ENCODE measurements around the gene TBKBP1.

The TBKBP1 gene, protein sequence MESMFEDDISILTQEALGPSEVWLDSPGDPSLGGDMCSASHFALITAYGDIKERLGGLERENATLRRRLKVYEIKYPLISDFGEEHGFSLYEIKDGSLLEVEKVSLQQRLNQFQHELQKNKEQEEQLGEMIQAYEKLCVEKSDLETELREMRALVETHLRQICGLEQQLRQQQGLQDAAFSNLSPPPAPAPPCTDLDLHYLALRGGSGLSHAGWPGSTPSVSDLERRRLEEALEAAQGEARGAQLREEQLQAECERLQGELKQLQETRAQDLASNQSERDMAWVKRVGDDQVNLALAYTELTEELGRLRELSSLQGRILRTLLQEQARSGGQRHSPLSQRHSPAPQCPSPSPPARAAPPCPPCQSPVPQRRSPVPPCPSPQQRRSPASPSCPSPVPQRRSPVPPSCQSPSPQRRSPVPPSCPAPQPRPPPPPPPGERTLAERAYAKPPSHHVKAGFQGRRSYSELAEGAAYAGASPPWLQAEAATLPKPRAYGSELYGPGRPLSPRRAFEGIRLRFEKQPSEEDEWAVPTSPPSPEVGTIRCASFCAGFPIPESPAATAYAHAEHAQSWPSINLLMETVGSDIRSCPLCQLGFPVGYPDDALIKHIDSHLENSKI

DNA sequence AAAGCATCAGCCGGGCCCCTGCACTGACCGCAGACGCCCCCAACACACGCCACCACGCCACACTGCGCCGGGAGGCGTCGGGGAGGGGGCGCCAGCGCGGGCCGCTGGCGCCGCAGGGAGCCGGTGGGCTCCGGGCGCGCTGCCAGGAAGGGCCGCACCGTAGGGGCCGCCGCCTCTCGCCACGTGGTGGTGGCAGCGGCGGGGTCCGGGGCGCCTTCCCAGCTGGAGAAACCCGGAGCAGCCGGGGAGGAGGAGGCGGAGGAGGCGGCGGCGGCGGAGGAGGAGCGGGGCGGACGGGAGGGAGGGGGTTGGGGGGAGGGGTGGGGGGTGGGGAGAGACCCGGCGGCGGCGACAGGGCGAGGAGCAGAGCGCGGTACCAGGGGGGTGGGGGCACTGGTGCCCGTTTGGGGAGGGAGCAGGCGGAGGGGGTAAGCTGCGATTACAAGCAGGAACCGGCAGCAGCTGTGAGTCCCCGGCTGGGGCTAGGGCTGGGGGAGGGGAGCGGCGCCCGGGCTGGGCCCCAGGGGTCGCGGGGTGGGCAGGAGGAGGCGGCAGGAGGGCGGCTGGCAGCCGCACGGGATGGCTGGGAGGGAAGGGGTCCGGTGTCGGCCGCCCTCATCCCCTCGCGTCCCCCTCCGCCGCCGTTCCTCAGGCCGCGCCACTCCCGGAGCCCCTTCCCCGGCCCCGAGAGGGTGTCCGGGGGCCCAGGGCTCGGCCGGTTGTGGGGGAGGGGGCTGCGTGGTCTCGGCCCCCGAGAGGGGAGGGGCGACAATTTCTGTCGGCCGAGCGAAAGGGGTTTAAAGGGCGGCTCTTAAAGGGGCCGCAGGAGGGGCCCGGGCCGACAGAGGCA, at the start of gene TBKBP1:
TBKBP1 (plus strand) TSS at position 431 of the 850 bp plus-strand sequence. CDS start 1,952 bp downstream, outside the sequence.
- peak in 37 of 58 donors; percentile 7 to 77 (median 51) for DNase-seq

DNA sequence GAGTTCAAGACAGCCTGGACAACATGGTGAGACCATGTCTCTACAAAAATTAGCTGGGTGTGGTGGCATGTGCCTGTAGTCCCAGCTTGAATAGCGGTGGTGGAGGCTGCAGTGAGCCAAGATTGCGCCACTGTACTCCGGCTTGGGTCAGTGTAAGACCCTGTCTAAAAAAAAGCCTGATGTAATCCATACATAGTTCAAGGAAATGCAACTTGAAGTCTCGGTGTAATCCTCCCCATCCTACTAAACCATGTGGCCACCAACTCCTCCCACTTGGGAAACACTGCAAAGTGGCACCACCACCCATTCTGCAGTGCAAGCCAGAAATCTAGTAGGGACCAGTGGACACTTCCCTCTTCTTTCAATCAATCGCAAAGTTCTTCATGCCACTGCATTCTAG, 49.6 kb upstream of the TBKBP1 start:
- no peak for DNase-seq

DNA sequence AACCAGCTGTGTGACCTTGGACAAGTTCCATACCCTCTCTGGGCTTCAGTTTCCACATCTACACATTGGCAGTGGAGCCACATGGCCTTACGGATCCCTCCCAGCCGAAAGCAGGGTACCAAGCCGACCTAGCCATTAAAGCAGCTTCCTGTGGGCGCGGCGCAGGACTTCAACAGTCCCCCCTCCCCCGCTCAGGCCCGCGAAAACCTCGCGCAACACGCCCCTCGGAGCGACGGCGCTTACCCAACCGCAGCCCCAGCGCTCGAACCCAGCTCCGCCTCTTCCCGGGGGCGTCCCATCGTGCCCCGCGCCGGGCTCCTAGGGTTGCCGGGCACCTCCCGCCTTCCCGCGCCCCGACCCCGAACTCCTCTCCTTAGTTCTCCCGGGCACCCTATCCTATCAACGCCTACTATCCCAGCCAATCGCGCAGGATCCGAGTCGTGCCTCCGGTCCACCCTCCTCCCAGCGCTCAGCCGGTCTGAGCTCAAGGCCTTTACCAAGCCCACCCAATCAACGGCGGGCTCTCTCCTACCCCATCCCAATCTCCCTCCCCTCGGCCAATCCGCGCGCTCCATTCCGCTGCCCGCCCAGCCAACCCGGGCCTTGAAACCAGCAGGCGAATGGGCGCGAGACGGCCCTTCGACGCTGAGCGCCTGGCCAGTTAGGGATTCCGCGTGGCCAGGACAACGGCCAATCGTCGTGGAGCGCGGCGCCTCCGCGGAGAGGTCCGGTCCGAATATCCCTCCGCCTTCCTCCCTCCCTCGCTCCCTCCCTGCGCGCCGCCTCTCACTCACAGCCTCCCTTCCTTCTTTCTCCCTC, 44.6 kb upstream of the TBKBP1 start, which contains the start of gene KPNB1:
KPNB1 (plus strand) TSS at position 767 of the 819 bp plus-strand sequence. CDS start 326 bp downstream, outside the sequence.
- peak; percentile 85 to 100 (median 99) for DNase-seq

DNA sequence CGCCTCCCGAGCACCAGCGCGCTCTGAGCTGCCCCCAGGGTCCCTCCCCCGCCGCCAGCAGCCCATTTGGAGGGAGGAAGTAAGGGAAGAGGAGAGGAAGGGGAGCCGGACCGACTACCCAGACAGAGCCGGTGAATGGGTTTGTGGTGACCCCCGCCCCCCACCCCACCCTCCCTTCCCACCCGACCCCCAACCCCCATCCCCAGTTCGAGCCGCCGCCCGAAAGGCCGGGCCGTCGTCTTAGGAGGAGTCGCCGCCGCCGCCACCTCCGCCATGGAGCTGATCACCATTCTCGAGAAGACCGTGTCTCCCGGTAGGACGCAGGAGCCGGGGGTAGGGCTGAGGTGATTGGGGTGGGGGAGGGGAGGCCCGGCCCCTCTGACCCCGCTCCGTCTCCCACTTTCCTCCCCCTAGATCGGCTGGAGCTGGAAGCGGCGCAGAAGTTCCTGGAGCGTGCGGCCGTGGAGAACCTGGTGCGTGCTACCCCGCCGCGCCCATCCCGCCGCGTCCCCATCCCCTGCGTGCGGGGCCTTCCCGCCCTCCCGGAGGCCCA, 43.9 kb upstream of the TBKBP1 start:
- peak in 9 of 58 donors; percentile 52 to 73 (median 63) for DNase-seq

DNA sequence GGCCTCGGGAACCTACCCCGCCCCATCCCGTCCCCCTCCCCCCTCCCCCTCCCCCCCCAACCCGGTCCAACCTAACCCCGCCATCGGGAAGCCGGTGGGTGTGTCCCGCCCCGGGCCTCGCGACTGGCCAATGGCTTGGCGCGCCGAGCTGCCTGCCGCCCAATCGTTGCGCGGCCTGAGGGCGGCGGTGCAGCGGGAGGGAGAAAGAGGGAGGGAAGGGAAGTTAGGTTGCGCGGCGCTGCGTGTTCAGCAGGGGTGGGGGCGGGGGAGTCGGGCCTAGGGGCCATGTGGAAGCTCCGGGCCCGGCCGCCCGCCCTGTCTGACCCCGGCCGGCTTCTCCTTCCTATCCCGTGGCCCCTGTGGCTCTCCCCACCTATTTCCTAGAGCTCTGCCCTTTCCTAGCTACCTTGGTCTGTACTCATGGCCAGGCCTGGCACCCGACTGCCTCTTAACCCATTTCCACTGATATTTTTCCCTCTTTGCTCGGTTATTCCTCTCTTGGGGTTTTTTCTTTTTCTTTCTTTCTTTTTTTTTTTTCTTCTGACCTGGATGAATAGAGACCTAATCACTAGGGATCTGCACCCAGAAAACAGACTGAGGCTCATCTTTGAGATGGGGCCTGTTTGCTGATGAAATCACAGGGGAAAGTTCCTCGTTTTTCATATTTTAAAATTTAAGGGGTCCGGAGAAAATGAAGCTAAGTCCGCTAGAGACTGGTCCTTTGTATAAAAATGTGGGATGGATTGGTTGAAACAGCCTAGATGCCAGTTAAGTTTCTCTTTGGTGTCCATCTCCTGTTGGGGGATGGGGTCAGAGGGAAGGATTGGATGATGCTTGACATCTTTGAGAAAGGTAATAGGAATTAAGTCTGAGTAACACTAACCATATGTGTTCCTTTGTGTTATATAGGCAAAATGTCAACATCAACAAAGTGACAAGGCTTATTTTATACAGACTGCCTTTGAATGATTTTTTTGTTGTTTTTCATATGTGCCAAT, 43.1 kb upstream of the TBKBP1 start:
- peak; percentile 51 to 97 (median 91) for DNase-seq

DNA sequence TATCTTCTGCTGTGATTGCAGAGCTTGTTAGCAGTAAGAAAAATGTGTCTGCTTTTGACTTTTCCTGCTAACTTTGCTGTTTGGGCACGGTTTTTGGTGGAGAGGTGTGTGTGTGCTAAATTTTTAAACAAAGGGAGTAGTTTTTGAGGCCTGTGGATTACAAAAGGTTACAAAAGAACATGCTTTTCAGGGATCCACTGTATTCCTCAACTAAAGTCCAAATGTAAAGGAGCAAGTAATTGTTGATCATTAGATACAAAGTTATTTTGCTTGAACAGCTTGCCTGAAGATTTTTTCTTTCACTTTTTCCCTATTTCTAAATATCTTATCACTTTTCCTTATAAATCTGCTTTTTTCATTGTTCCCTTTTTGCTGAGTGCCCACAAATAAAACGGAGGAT, 42.3 kb upstream of the TBKBP1 start:
- no peak for DNase-seq

DNA sequence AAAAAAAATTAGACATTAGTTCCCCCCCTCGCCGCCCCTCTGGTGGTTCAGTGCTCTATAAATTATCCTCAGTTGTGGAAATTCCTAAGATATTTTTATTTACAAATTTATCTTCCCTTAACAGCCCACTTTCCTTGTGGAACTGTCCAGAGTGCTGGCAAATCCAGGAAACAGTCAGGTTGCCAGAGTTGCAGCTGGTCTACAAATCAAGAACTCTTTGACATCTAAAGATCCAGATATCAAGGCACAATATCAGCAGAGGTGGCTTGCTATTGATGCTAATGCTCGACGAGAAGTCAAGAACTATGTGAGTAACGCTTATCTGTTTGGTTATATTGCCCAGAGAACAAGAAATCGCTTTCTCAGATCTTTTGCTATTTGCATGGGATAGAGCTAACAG, 41.4 kb upstream of the TBKBP1 start:
- no peak for DNase-seq

DNA sequence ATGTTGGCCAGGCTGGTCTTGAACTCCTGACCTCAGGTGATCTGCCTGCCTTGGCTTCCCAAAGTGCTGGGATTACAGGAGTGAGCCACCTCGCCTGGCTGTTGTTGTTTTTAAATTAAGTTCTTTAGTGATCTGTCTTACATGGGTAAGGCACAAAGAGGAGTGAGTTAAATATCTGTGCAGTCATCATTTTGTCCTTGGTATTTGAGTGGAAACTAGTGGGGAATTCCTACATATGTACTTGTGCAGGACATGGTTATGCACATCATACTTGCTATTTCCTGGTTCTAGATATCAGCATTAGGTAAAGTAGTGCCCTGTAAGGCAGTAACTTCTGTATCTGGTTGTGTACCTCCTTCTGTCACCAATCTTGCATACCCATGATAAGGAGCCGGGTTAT, 40.5 kb upstream of the TBKBP1 start:
- no peak for DNase-seq

DNA sequence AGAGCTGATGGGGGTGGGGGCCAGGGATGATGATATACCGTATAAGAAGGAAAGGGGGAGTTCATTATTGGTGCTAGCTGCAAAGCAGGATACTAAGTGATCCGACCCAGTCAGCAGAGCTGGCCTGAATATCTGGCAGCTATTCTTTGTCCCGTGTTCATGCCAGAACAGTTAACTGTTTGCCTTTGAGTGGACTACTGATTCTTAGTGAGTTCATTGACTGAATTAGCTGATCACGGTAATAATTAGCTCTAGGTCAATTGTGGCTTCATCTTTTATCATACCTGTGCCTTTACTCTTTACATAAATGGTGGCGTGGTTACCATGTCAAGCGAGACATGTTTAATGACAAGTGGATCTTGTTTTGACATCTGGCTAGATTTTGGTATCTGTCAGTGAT, 39.0 kb upstream of the TBKBP1 start:
- DNase-seq: peak in 2 of 58 donors; percentile 2

DNA sequence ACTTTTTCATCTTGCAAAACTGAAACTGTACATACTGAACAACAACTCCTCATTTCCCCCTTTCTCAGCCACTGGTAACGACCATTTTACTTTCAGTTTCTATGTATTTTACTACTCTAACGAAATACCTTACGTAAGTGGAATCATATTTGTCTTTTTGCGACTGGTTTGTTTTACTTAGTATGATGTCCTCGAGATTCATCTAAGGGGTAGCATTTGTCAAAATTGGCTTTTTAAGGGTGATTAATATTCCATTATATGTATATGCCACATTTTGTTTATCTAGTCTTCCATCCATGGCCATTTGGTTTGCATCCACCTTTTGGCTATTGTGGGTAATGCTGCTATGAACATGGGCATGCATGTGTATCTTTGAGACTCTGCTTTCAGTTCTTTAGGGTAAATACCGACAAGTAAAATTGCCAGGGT, 33.9 kb upstream of the TBKBP1 start:
- no peak for DNase-seq

DNA sequence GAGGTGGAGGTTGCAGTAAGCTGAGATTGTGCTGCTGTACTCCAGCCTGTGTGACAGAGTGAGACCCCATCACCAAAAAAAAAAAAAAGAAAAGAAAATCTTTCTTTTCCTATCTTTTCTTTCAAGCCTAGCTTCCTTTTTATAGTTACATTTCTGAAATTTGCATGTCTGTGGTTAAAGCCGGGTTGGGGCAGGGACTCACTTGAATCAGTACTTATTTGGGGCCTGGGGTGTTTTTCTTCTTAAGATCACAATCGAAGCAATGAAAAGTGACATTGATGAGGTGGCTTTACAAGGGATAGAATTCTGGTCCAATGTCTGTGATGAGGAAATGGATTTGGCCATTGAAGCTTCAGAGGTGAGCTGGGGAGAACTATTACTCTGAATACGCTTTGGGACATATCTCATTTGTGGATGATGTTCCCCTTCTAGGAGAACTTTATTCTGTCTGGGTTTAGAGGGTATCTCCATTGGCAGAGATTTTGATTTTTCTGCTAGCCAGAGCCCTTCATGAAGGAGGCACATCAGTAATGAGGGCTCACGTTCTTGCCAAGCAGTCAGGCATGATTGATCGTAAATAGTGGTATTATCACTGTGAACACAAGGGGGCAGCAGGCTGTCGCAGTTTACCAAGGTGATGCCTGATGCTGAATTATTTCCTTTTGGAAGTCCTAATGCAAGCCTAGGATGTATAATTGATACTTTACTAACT, 29.9 kb upstream of the TBKBP1 start:
- peak in 40 of 58 donors; percentile 0 to 69 (median 18) for DNase-seq

DNA sequence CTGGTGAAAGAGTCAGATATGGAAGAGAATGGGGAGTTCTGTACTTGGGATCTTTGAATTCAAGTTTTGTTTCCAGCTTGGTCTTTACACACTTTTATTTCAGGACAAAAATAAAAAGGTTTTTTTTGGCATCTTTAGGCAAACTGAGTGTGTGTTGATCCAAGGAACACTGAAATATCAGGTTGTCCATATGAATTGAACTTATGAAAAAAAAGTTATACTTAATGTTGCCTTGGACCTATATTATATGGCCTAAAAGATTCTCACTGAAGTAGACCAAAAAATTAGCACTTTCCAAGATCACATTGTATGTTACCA, 29.4 kb upstream of the TBKBP1 start:
- no peak for DNase-seq

DNA sequence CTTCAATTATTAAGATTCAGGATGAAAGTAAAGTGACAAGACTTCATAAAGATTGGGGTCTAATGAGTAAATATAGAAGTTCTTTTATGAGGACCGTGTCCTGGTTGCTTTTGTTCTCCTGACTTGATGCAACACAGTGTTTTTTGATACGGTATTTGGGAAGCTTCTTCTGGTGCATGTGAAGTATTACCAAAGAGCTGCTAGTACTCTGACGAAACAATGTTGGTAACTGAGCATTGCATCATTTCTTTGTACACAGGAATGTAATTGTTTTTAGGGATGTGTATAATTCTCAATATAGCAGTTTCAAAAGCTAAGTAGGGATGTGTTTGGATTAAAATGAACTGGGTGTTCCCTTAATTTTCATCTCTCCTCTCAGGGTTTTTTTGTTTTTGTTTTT, 28.3 kb upstream of the TBKBP1 start:
- no peak for DNase-seq

DNA sequence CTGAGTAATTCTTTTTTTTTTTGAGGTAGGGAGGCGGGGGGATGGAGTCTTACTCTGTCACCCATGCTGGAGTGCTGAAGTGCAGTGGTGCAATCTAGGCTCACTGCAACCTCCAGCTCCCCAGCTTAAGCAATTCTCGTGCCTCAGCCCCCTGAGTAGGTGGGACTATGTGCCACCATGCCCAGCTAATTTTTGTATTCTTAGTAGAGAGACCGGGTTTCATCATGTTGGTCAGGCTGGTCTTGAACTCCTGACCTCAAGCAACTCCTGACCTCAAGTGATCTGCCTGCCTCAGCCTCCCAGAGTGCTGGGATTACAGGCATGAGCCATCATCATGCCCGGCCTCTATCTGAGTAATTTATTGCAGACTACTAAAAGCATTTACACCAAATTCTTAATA, 24.9 kb upstream of the TBKBP1 start:
- no peak for DNase-seq

DNA sequence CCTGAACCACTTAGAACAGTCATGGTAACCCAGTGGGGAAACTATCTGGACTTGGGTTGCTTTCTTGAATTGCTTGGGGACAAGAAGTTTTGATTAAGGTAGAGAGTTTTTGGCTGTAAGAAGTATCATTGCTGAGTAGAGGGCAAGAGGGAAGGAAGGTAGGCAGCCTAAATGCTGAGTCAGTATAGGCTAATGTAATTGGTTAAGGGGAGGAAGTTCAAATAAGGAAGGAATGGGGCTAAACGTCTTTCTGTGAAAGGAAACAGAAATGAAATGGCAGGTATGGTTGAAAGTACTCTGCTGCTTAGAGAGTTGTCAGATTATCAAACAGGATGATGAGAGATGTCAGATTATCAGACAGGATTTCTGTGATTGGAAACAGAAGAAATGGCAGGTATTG, 23.9 kb upstream of the TBKBP1 start:
- DNase-seq: no peak

DNA sequence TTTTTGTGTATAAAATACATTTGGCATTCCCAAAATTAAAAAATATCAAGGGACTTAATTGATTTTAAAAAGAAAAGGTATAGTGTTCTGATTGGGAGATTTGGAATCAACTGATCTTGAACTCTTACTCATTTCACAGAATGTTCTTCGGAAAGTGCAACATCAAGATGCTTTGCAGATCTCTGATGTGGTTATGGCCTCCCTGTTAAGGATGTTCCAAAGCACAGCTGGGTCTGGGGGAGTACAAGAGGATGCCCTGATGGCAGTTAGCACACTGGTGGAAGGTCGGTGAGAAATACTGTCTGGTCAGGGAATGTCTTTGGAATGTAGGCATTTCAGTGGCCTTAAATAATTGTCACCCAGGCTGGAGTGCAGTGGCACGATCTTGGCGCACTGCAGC, 19.5 kb upstream of the TBKBP1 start:
- DNase-seq: no peak

DNA sequence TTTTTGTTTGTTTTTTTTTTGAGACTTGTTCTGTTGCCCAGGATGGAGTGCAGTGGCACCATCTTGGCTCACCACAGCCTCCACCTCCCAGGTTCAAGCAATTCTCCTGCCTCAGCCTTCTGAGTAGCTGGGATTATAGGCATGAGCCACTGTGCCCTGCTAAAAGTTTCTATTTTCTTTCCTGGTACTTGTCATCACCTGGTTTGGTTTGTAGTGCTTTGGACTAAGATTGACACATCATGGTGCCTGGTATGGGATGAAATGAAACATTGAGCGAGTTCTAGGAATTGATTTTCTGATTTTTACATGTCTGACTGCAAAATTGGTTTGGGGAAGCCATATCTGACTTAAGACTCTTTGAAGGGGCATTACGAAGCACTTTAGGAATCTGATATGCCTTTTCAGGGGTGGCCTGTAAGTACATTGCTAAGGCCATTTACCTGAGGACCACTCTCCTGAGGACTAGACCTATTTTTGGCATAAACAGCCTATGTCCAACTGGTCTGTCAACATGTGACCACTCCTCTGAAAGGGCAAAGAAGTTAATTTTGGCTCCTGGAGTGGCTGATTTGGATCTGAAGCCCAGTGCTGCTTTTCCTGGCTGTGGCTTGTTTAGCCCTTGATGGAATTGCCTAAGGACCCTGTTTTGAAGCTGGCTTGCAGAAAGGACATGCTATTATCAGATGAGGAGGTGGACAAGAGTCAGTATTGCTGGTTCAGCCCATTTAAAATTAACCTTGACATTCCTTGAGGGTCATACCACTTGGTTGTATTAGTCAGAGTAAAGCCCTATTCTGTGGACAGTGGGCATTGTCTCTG, 18.4 kb upstream of the TBKBP1 start:
- no peak for DNase-seq

DNA sequence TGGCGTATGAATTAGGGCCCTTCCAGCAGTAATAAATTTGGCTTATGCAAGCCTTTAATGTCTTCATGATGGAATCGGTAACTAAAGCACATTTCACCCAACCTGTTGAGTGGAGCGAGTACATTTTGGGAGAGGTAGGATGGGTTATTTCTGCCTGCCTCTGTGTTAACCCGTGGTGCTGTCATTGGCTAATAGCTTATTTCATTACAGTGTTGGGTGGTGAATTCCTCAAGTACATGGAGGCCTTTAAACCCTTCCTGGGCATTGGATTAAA, 17.8 kb upstream of the TBKBP1 start:
- no peak for DNase-seq

Measured in anterior cingulate cortex (tissue), 58 donors.